Cardiac muscle cell (in vitro differentiated cells and primary cell): ENCODE results near the gene DLG5. TPM values are rescaled to one million over a fixed set of nuclear protein-coding genes. Genes with fewer than 3 reads are reported as not detected.

Experiments
- DNase-seq, 2 donors: peaks; one replicate each; pipeline versions ENCODE4 v3.0.0 to v3.0.0-alpha.2; 2010 to 2017; ENCODE audit warnings: low read depth in 1 of 2, low spot score in 1 of 2
- H3K27ac ChIP-seq: fragments of 200-600 bp; sonication (generic); 2 replicates; pipeline ENCODE4 v1.5.1; 2016
- H3K27me3 ChIP-seq: fragments of 200-600 bp; sonication (generic); 2 replicates; pipeline ENCODE4 v1.6.0; 2016; ENCODE audit warnings: control low read depth
- H3K36me3 ChIP-seq: fragments of 200-600 bp; sonication (generic); 2 replicates; pipeline ENCODE4 v1.5.1; 2016; ENCODE audit warnings: control low read depth
- H3K4me1 ChIP-seq: fragments of 200-600 bp; sonication (generic); 2 replicates; pipeline ENCODE4 v1.8.1; 2017; ENCODE audit warnings: low read depth, mild to moderate bottlenecking, mixed run types
- H3K4me3 ChIP-seq: fragments of 200-600 bp; sonication (generic); 2 replicates; pipeline ENCODE4 v1.5.1; 2016; ENCODE audit warnings: mild to moderate bottlenecking
- H3K9me3 ChIP-seq: fragments of 200-600 bp; sonication (generic); 2 replicates; pipeline ENCODE4 v1.5.1; 2017; ENCODE audit warnings: low read depth, mild to moderate bottlenecking, control low read depth
- CTCF ChIP-seq: IDR thresholded peaks from 2 replicates; pipeline ENCODE4 v1.5.1; 2012; ENCODE audit warnings: low read depth, mild to moderate bottlenecking, low read length
- polyA plus RNA-seq: library from polyadenylated mRNA; unstranded; fragments of >200 nt; fragmentation: Nextera tagmentation; extraction: Ambion mirVana; gene quantifications from 2 replicates; pipeline ENCODE4 v1.2.1, GENCODE V29; 2016
- total RNA-seq: library from RNA; depleted of rRNA; stranded (reverse); fragments of >200 nt; gene quantifications from 2 replicates; pipeline ENCODE4 v1.2.3, GENCODE V29; 2016

DLG5 gene
- total and polyA plus RNA-seq, 2 experiments from 2014 or later, result 20.3 to 64.4 TPM

GRCh38 chr10:77841711-77842375 lies 84.7 kb downstream of the DLG5 start:
- no peaks in the 10 kb centered on the region for H3K36me3 ChIP-seq
- H3K27me3 ChIP-seq, result no peaks in the 10 kb centered on the region
- H3K9me3 ChIP-seq, result no peaks in the 10 kb centered on the region
- H3K4me1 ChIP-seq, result peaks cover 41% of the 10 kb centered on the region
- TF ChIP-seq CTCF, result no peak
- DNase-seq, result no peak
- no peak overlapping the region for H3K4me3 ChIP-seq
- H3K27ac ChIP-seq, result peak overlapping the region; percentile 57

- no peaks in the 10 kb centered on the region for H3K27me3 ChIP-seq
- H3K4me3 ChIP-seq, result no peak overlapping the region
- H3K36me3 ChIP-seq, result no peaks in the 10 kb centered on the region
- no peaks in the 10 kb centered on the region for H3K9me3 ChIP-seq
- peaks cover 51% of the 10 kb centered on the region for H3K4me1 ChIP-seq
- peak overlapping the region; percentile 57 for H3K27ac ChIP-seq
- DNase-seq, result no peak
- TF ChIP-seq CTCF, result no peak
Observed at GRCh38 chr10:77840636-77841035, 85.9 kb downstream of the DLG5 start.

- no peak for TF ChIP-seq CTCF
- peaks cover 8% of the 10 kb centered on the region for H3K36me3 ChIP-seq
- peak overlapping the region; percentile 96 for H3K27ac ChIP-seq
- peaks cover 47% of the 10 kb centered on the region for H3K4me1 ChIP-seq
- peak in 1 of 2 donors; percentile 44 for DNase-seq
- no peaks in the 10 kb centered on the region for H3K27me3 ChIP-seq
- no peak overlapping the region for H3K4me3 ChIP-seq
- H3K9me3 ChIP-seq, result no peaks in the 10 kb centered on the region
Observed at GRCh38 chr10:77837925-77838595, 88.5 kb downstream of the DLG5 start.

- H3K36me3 ChIP-seq, result peaks cover 12% of the 10 kb centered on the region
- peak overlapping the region; percentile 96 for H3K27ac ChIP-seq
- H3K27me3 ChIP-seq, result no peaks in the 10 kb centered on the region
- H3K4me3 ChIP-seq, result no peak overlapping the region
- DNase-seq, result peak in 1 of 2 donors; percentile 71
- H3K4me1 ChIP-seq, result peaks cover 47% of the 10 kb centered on the region
- no peak for TF ChIP-seq CTCF
- H3K9me3 ChIP-seq, result no peaks in the 10 kb centered on the region
Observed at GRCh38 chr10:77837248-77837924, 89.2 kb downstream of the DLG5 start.

GRCh38 chr10:77836299-77836820 lies 90.2 kb downstream of the DLG5 start:
- H3K4me3 ChIP-seq, result no peak overlapping the region
- H3K4me1 ChIP-seq, result peaks cover 46% of the 10 kb centered on the region
- peak overlapping the region; percentile 96 for H3K27ac ChIP-seq
- H3K27me3 ChIP-seq, result no peaks in the 10 kb centered on the region
- peak; percentile 8 to 11 for DNase-seq
- TF ChIP-seq CTCF, result no peak
- peaks cover 18% of the 10 kb centered on the region for H3K36me3 ChIP-seq
- H3K9me3 ChIP-seq, result no peaks in the 10 kb centered on the region
